SU-DHL-6 (cell line): ENCODE data around the gene APLN.

Experiments
- H2AFZ ChIP-seq: fragments of 200-600 bp; sonication (generic); 2 replicates; pipeline ENCODE4 v1.6.1; 2014; ENCODE audit warnings: low read depth, mild to moderate bottlenecking, moderate library complexity, mixed read lengths, antibody characterized with exemption, low read length; ENCODE audit not compliant: severe bottlenecking
- H3F3A ChIP-seq: fragments of 200-600 bp; shearing (Covaris generic); 2 replicates; pipeline ENCODE4 v1.6.0; 2016; ENCODE audit warnings: antibody characterized with exemption, mild to moderate bottlenecking; ENCODE audit not compliant: insufficient read depth
- H3K27ac ChIP-seq: fragments of 200-600 bp; sonication (generic); 2 replicates; pipeline ENCODE4 v1.5.1; 2016; ENCODE audit warnings: low read depth, mild to moderate bottlenecking, low read length, moderate library complexity, mixed read lengths
- H3K27me3 ChIP-seq: fragments of 200-600 bp; sonication (generic), shearing (Covaris generic); 2 replicates; pipeline ENCODE4 v1.6.0; 2014; ENCODE audit warnings: mild to moderate bottlenecking, low read length
- H3K36me3 ChIP-seq: fragments of 200-600 bp; sonication (generic); 2 replicates; pipeline ENCODE4 v1.6.1; 2014; ENCODE audit warnings: mild to moderate bottlenecking, low read length, mixed read lengths
- H3K4me2 ChIP-seq: fragments of 300-600, 200-600 bp; shearing (Covaris generic), sonication (generic); 2 replicates; pipeline ENCODE4 v1.6.0; 2014; ENCODE audit warnings: low read length, low read depth, mild to moderate bottlenecking; ENCODE audit not compliant: poor library complexity, severe bottlenecking
- H3K4me3 ChIP-seq: fragments of 200-600 bp; sonication (generic); 2 replicates; pipeline ENCODE4 v1.5.1; 2014; ENCODE audit warnings: antibody characterized with exemption, low read length, mild to moderate bottlenecking, mixed read lengths; ENCODE audit not compliant: insufficient read depth, poor library complexity, severe bottlenecking
- H3K79me2 ChIP-seq: fragments of 200-600 bp; sonication (generic); 2 replicates; pipeline ENCODE4 v1.6.1; 2014; ENCODE audit warnings: mild to moderate bottlenecking, low read length, moderate library complexity; ENCODE audit not compliant: insufficient read depth
- H3K9ac ChIP-seq: fragments of 200-600 bp; sonication (generic); 2 replicates; pipeline ENCODE4 v1.7.0; 2014; ENCODE audit warnings: mild to moderate bottlenecking, low read length
- H3K9me2 ChIP-seq: fragments of 200-600 bp; sonication (generic); replicated peaks from 2 replicates; pipeline ENCODE4 v1.6.1; 2014; ENCODE audit warnings: low read length; ENCODE audit not compliant: insufficient read depth
- H3K9me3 ChIP-seq: fragments of 200-600 bp; sonication (generic); 2 replicates; pipeline ENCODE4 v1.6.1; 2014; ENCODE audit warnings: low read length, mixed read lengths; ENCODE audit not compliant: insufficient read depth
- H4K20me1 ChIP-seq: fragments of 200-600 bp; sonication (generic); 2 replicates; pipeline ENCODE4 v1.6.1; 2014; ENCODE audit warnings: low read depth, mild to moderate bottlenecking, antibody characterized with exemption, low read length, moderate library complexity, mixed read lengths
- EZH2phosphoT487 ChIP-seq: fragments of 200-600 bp; sonication (generic), shearing (Covaris generic); conservative IDR thresholded peaks from 2 replicates; pipeline ENCODE4 v1.6.1; 2018; ENCODE audit warnings: mild to moderate bottlenecking, antibody characterized with exemption, low read length, moderate library complexity, mixed read lengths
- TF ChIP-seq, protein P1 (sequence below): fragments of 200-600 bp; sonication (generic); IDR thresholded peaks from one replicate; pipeline ENCODE4 v1.5.1; 2017; ENCODE audit warnings: antibody characterized with exemption, mild to moderate bottlenecking, low read length, moderate library complexity; ENCODE audit not compliant: insufficient read depth, poor library complexity, severe bottlenecking

The APLN gene

GRCh38 chrX:129696463-129697155, 41.9 kb upstream of the APLN start:
- H3F3A ChIP-seq, result no peaks in the 10 kb centered on the region
- no peak overlapping the region for H3K4me2 ChIP-seq
- H3K4me3 ChIP-seq, result no peak overlapping the region
- TF ChIP-seq EZH2phosphoT487, result no peak
- TF ChIP-seq, protein P1, sequence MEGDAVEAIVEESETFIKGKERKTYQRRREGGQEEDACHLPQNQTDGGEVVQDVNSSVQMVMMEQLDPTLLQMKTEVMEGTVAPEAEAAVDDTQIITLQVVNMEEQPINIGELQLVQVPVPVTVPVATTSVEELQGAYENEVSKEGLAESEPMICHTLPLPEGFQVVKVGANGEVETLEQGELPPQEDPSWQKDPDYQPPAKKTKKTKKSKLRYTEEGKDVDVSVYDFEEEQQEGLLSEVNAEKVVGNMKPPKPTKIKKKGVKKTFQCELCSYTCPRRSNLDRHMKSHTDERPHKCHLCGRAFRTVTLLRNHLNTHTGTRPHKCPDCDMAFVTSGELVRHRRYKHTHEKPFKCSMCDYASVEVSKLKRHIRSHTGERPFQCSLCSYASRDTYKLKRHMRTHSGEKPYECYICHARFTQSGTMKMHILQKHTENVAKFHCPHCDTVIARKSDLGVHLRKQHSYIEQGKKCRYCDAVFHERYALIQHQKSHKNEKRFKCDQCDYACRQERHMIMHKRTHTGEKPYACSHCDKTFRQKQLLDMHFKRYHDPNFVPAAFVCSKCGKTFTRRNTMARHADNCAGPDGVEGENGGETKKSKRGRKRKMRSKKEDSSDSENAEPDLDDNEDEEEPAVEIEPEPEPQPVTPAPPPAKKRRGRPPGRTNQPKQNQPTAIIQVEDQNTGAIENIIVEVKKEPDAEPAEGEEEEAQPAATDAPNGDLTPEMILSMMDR, result no peak
- no peaks in the 10 kb centered on the region for H3K27me3 ChIP-seq
- no peaks in the 10 kb centered on the region for H3K79me2 ChIP-seq
- no peaks in the 10 kb centered on the region for H3K9me2 ChIP-seq
- no peaks in the 10 kb centered on the region for H3K9me3 ChIP-seq
- H3K36me3 ChIP-seq, result no peaks in the 10 kb centered on the region
- H3K27ac ChIP-seq, result no peak overlapping the region
- H3K9ac ChIP-seq, result no peak overlapping the region
- H4K20me1 ChIP-seq, result no peaks in the 10 kb centered on the region
- no peak overlapping the region for H2AFZ ChIP-seq

DNA sequence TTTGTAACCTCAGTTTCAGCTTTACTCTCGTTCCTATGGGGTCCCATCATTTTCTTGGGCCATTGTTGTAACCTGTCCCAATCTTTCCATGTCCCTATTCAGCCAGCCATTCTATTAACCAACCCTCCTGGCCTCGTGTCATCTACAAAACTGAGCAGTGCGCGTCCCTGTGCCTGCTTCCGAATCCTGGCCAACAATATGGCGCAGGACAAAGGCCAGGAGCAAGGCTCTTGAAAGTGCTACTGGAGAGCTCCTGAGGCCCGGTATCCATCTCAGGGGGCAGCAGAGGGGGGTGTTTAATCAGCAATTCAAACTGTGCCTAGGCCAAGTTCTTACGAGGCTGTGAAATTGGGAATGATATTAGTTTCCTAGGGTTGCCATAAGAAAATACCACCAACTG, 41.2 kb upstream of the APLN start:
- Histone ChIP-seq H3K4me2 (no peak overlapping the region), H3F3A (no peaks in the 10 kb centered on the region), H3K27me3 (no peaks in the 10 kb centered on the region), H3K9me2 (no peaks in the 10 kb centered on the region), H3K9ac (no peak overlapping the region), H3K27ac (no peak overlapping the region), H3K9me3 (no peaks in the 10 kb centered on the region), H3K4me3 (no peak overlapping the region), H2AFZ (no peak overlapping the region), H4K20me1 (no peaks in the 10 kb centered on the region), H3K36me3 (no peaks in the 10 kb centered on the region), H3K79me2 (no peaks in the 10 kb centered on the region)
- no peak for TF ChIP-seq EZH2phosphoT487
- TF ChIP-seq, protein P1, result no peak

GRCh38 chrX:129695535-129695934, 40.8 kb upstream of the APLN start:
- H3K4me2 ChIP-seq, result no peak overlapping the region
- TF ChIP-seq, protein P1, result no peak
- TF ChIP-seq EZH2phosphoT487, result no peak

More at GRCh38 chrX:129695535-129695934, 40.8 kb upstream of the APLN start:
- no peak overlapping the region for H3K4me3 ChIP-seq
- no peaks in the 10 kb centered on the region for H3K9me2 ChIP-seq
- H3K9ac ChIP-seq, result no peak overlapping the region
- H3F3A ChIP-seq, result no peaks in the 10 kb centered on the region
- H3K27me3 ChIP-seq, result no peaks in the 10 kb centered on the region
- no peak overlapping the region for H2AFZ ChIP-seq
- no peaks in the 10 kb centered on the region for H3K36me3 ChIP-seq
- no peaks in the 10 kb centered on the region for H4K20me1 ChIP-seq
- no peaks in the 10 kb centered on the region for H3K79me2 ChIP-seq
- H3K27ac ChIP-seq, result no peak overlapping the region
- no peaks in the 10 kb centered on the region for H3K9me3 ChIP-seq
